IMR-90 (cell line): ENCODE measurements around the gene KHK. TPM values are rescaled to one million over a fixed set of nuclear protein-coding genes. Genes with fewer than 3 reads are reported as not detected.

Source experiments
- ATAC-seq: fragments of 200-7000 bp; cut with Tn5 transposase; 2 replicates; pipeline ENCODE4 v1.9.1; 2020; ENCODE audit warnings: low read depth, mild to moderate bottlenecking, moderate library complexity
- BruUV-seq: library from RNA; stranded (reverse); fragments of 400-500 nt; replicated peaks from 2 replicates; lab custom pipeline; 2021; lab: Mats Ljungman, UMichigan
- CTCF ChIA-PET: fragments of 300-600 bp; formaldehyde crosslinking; extraction: SDS; loops from one replicate; lab custom pipeline; 2021; ENCODE audit warnings: antibody characterized with exemption; lab: Yijun Ruan, JAX
- POLR2A ChIA-PET: fragments of 300-600 bp; sonication (Branson Sonifier 250); formaldehyde crosslinking; loops from one replicate; lab custom pipeline; 2022; ENCODE audit warnings: antibody characterized with exemption; ENCODE audit not compliant: unreplicated experiment; lab: Charles Lee
- DNase-seq: peaks from one replicate; pipeline ENCODE4 v3.0.0; 2013
- H2AFZ ChIP-seq: replicated peaks from 2 replicates; pipeline ENCODE3; 2013; ENCODE audit warnings: low read length, mild to moderate bottlenecking; ENCODE audit not compliant: poor library complexity
- H2AK5ac ChIP-seq: 2 replicates; pipeline ENCODE4 v1.6.1; 2013; ENCODE audit warnings: low read depth, low read length, inconsistent platforms
- H2AK9ac ChIP-seq: replicated peaks from 2 replicates; pipeline ENCODE3; 2013; ENCODE audit warnings: mild to moderate bottlenecking, low read depth, low read length, moderate library complexity; ENCODE audit not compliant: poor library complexity
- H2BK120ac ChIP-seq: 2 replicates; pipeline ENCODE4 v1.6.1; 2013; ENCODE audit warnings: low read depth, low read length, inconsistent platforms
- H2BK15ac ChIP-seq: 3 replicates; pipeline ENCODE4 v1.6.1; 2013; ENCODE audit warnings: low read depth, low read length, inconsistent platforms
- H2BK20ac ChIP-seq: 2 replicates; pipeline ENCODE4 v1.6.1; 2013; ENCODE audit warnings: low read depth, mild to moderate bottlenecking, inconsistent platforms, low read length, moderate library complexity
- H2BK5ac ChIP-seq: 2 replicates; pipeline ENCODE4 v1.6.1; 2013; ENCODE audit warnings: mild to moderate bottlenecking, low read depth, low read length, inconsistent platforms; ENCODE audit not compliant: poor library complexity, severe bottlenecking
- H3K14ac ChIP-seq: replicated peaks from 2 replicates; pipeline ENCODE4 v1.6.1; 2013; ENCODE audit warnings: low read depth, low read length, inconsistent platforms
- H3K18ac ChIP-seq: 2 replicates; pipeline ENCODE4 v1.6.1; 2013; ENCODE audit warnings: low read depth, low read length, control low read depth
- H3K23ac ChIP-seq: 2 replicates; pipeline ENCODE4 v1.6.1; 2013; ENCODE audit warnings: low read depth, low read length, inconsistent platforms
- H3K27ac ChIP-seq: 2 replicates; pipeline ENCODE4 v1.5.1; 2013; ENCODE audit warnings: mild to moderate bottlenecking, control low read depth, low read length; ENCODE audit not compliant: insufficient read depth
- H3K27me3 ChIP-seq: 2 replicates; pipeline ENCODE4 v1.6.1; 2013; ENCODE audit warnings: low read length; ENCODE audit not compliant: control insufficient read depth, insufficient read depth
- H3K36me3 ChIP-seq: 2 replicates; pipeline ENCODE4 v1.6.1; 2013; ENCODE audit warnings: low read length, mixed read lengths; ENCODE audit not compliant: control insufficient read depth, insufficient read depth
- H3K4ac ChIP-seq: 2 replicates; pipeline ENCODE4 v1.6.1; 2013; ENCODE audit warnings: low read depth, low read length, inconsistent platforms
- H3K4me1 ChIP-seq: 2 replicates; pipeline ENCODE4 v1.6.1; 2013; ENCODE audit warnings: low read length, mixed read lengths; ENCODE audit not compliant: control insufficient read depth, insufficient read depth
- H3K4me2 ChIP-seq: 2 replicates; pipeline ENCODE4 v1.6.1; 2013; ENCODE audit warnings: low read depth, mild to moderate bottlenecking, control low read depth, low read length, moderate library complexity
- H3K4me3 ChIP-seq: 2 replicates; pipeline ENCODE4 v1.5.1; 2013; ENCODE audit warnings: low read depth, mild to moderate bottlenecking, control low read depth, low read length, moderate library complexity; ENCODE audit not compliant: insufficient read depth
- H3K56ac ChIP-seq: 2 replicates; pipeline ENCODE4 v1.6.1; 2013; ENCODE audit warnings: low read length, inconsistent platforms; ENCODE audit not compliant: insufficient read depth; ENCODE audit errors: extremely low read depth
- H3K79me1 ChIP-seq, 2 experiments: 2 replicates each; pipeline ENCODE4 v1.6.1; 2013; ENCODE audit warnings: low read length in 2 of 2, inconsistent platforms in 1 of 2, low read depth in 1 of 2
- H3K9ac ChIP-seq: 2 replicates; pipeline ENCODE4 v1.6.1; 2013; ENCODE audit warnings: low read depth, low read length, control low read depth
- H3K9me1 ChIP-seq: 2 replicates; pipeline ENCODE4 v1.6.1; 2013; ENCODE audit warnings: low read length, inconsistent platforms; ENCODE audit not compliant: insufficient read depth
- H3K9me3 ChIP-seq: 2 replicates; pipeline ENCODE4 v1.6.1; 2013; ENCODE audit warnings: low read length; ENCODE audit not compliant: control insufficient read depth, insufficient read depth
- H4K20me1 ChIP-seq: 2 replicates; pipeline ENCODE4 v1.6.1; 2013; ENCODE audit warnings: low read length, inconsistent platforms; ENCODE audit not compliant: insufficient read depth
- H4K5ac ChIP-seq: 2 replicates; pipeline ENCODE4 v1.6.1; 2013; ENCODE audit warnings: mild to moderate bottlenecking, low read depth, low read length, control low read depth
- H4K8ac ChIP-seq, 2 experiments: 2 replicates each; pipeline ENCODE4 v1.6.1; 2013; ENCODE audit warnings: low read depth in 2 of 2, low read length in 2 of 2, control low read depth in 1 of 2, inconsistent platforms in 1 of 2
- H4K91ac ChIP-seq: 2 replicates; pipeline ENCODE4 v1.6.1; 2013; ENCODE audit warnings: low read depth, low read length, inconsistent platforms; ENCODE audit not compliant: insufficient read depth
- BHLHE40 ChIP-seq: fragments of 150-350 bp; IDR thresholded peaks from 2 replicates; pipeline ENCODE4 v1.6.1; 2016; ENCODE audit warnings: mild to moderate bottlenecking, low read depth, low read length
- CHD1 ChIP-seq: IDR thresholded peaks from 2 replicates; pipeline ENCODE4 v1.6.1; 2012; ENCODE audit warnings: low read depth, low read length, improper control_type of control experiment
- ELK1 ChIP-seq: fragments of 150-350 bp; IDR thresholded peaks from 2 replicates; pipeline ENCODE4 v1.6.1; 2016; ENCODE audit warnings: low read depth, mild to moderate bottlenecking, low read length, moderate library complexity, borderline replicate concordance
- MAZ ChIP-seq: IDR thresholded peaks from 2 replicates; pipeline ENCODE4 v1.6.1; 2012; ENCODE audit warnings: low read depth, mild to moderate bottlenecking, low read length, improper control_type of control experiment, moderate library complexity, borderline replicate concordance
- POLR2A ChIP-seq: IDR thresholded peaks from 2 replicates; pipeline ENCODE4 v1.6.1; 2012; ENCODE audit warnings: mild to moderate bottlenecking, low read depth, low read length
- RCOR1 ChIP-seq: IDR thresholded peaks from 2 replicates; pipeline ENCODE4 v1.6.1; 2012; ENCODE audit warnings: mild to moderate bottlenecking, low read length, improper control_type of control experiment; ENCODE audit not compliant: insufficient replicate concordance
- RFX5 ChIP-seq: IDR thresholded peaks from 2 replicates; pipeline ENCODE4 v1.8.0; 2012; ENCODE audit warnings: low read depth, mild to moderate bottlenecking, low read length, moderate library complexity
- WGBS, 2 experiments: methylation state at CpG; one replicate each; pipeline versions ENCODE4 v1.1.5 to v1.1.7; 2013; ENCODE audit warnings: missing lambda C conversion rate in 2 of 2; ENCODE audit not compliant: insufficient read length in 1 of 2; ENCODE audit errors: extremely low coverage in 2 of 2; 5-methylcytosine and 5-hydroxymethylcytosine counted together
- dilution Hi-C: fragments of 300-500 bp; cut with HindIII; formaldehyde crosslinking; loops from one replicate; pipeline ENCODE4 v1.14.3; 2018; ENCODE audit warnings: low sequenced_read_pairs; ENCODE audit not compliant: unreplicated experiment
- in situ Hi-C: fragments of 300-500 bp; cut with MboI; formaldehyde crosslinking; loops from 3 replicates; pipeline ENCODE4 v1.14.3; 2019; ENCODE audit warnings: low sequenced_read_pairs, inconsistent platforms, mixed read lengths
- intact Hi-C: fragments of 100-400 bp; cut with micrococcal nuclease; formaldehyde crosslinking; loops from 2 replicates; pipeline ENCODE4 v1.10.0; 2022
- polyA plus RNA-seq, 3 experiments: library from polyadenylated mRNA; depleted of rRNA; stranded (reverse); fragments of >200 nt; gene quantifications; 2 replicates each; pipeline ENCODE4 v1.2.3, GENCODE V29; 2012; ENCODE audit warnings: low replicate concordance in 1 of 3
- total RNA-seq: library from RNA; depleted of rRNA; stranded (reverse); fragments of >200 nt; gene quantifications from 2 replicates; pipeline ENCODE4 v1.2.3, GENCODE V29; 2012
- TF ChIP-seq, protein P1 (sequence below): fragments of 150-350 bp; IDR thresholded peaks from 2 replicates; pipeline ENCODE4 v1.6.1; 2017; ENCODE audit warnings: mild to moderate bottlenecking, antibody characterized with exemption, low read length, low read depth

KHK gene
- total and polyA plus RNA-seq, 2 of the 4 experiments (the other 2 are of a cell fraction), result 0.72 to 0.82 TPM

GRCh38 chr2:27126252-27126710 lies 39.7 kb downstream of the KHK start:
- no TSS peak for BruUV-seq

More at GRCh38 chr2:27126252-27126710, 39.7 kb downstream of the KHK start:
- in situ Hi-C loops, result no loop called here
- Histone ChIP-seq H3K4me3 (no peak overlapping the region), H2AK5ac (no peak overlapping the region), H2AK9ac (no peak overlapping the region), H2BK20ac (no peak overlapping the region), H4K8ac (no peak overlapping the region), H2AFZ (no peak overlapping the region), H3K4me2 (no peak overlapping the region), H4K20me1 (peaks cover 3% of the 10 kb centered on the region), H2BK120ac (no peak overlapping the region), H2BK15ac (no peak overlapping the region), H3K9me3 (no peaks in the 10 kb centered on the region), H3K9me1 (0 out of 2 replicates have a peak, but pooled peaks cover 4% of the 10 kb centered on the region), H3K27ac (no peak overlapping the region), H3K9ac (no peak overlapping the region), H3K27me3 (peaks cover 25% of the 10 kb centered on the region), H3K14ac (no peak overlapping the region), H3K4me1 (peaks cover 1% of the 10 kb centered on the region; the same call in 1 of the 2 replicates), H3K79me1 (no peaks in the 10 kb centered on the region), H3K4ac (no peak overlapping the region), H2BK5ac (no peak overlapping the region), H3K23ac (no peak overlapping the region), H3K36me3 (peaks cover 17% of the 10 kb centered on the region; the same call in 1 of the 2 replicates), H3K56ac (no peak overlapping the region), H3K18ac (no peak overlapping the region), H4K5ac (no peak overlapping the region), H4K91ac (no peak overlapping the region)
- TF ChIP-seq, protein P1, sequence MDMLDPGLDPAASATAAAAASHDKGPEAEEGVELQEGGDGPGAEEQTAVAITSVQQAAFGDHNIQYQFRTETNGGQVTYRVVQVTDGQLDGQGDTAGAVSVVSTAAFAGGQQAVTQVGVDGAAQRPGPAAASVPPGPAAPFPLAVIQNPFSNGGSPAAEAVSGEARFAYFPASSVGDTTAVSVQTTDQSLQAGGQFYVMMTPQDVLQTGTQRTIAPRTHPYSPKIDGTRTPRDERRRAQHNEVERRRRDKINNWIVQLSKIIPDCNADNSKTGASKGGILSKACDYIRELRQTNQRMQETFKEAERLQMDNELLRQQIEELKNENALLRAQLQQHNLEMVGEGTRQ, result no peak
- TF ChIP-seq BHLHE40 (no peak), POLR2A (no peak), RCOR1 (no peak), MAZ (no peak), CHD1 (no peak), RFX5 (no peak), ELK1 (no peak)
- ATAC-seq, result no peak
- CTCF ChIA-PET, result interaction anchor here (0.7 kb wide), 1 partner anchor 7 kb away, joined by 4 read pairs; no protein-coding TSS in a partner anchor
- POLR2A ChIA-PET, result no interaction called here
- DNase-seq, result no peak
- dilution Hi-C loops, result no loop called here
- no CpG with 5 or more reads among the region's 5 CpGs for WGBS, 2 experiments
- intact Hi-C loops, result no loop called here
